GM23338 (cell line): ENCODE measurements around the gene TUBGCP2. TPM values are rescaled to one million over a fixed set of nuclear protein-coding genes. Genes with fewer than 3 reads are reported as not detected.

Experiments used
- ATAC-seq: fragments of 200-7000 bp; cut with Tn5 transposase; 3 replicates; pipeline ENCODE4 v1.9.1; 2020
- DNase-seq: peaks from one replicate; pipeline ENCODE4 v3.0.0-alpha.2; 2015; ENCODE audit warnings: low spot score
- H2AFZ ChIP-seq: fragments of 200-600 bp; sonication (generic); 2 replicates; pipeline ENCODE4 v1.8.0; 2016; ENCODE audit warnings: antibody characterized with exemption, mild to moderate bottlenecking, moderate library complexity
- H3F3A ChIP-seq: fragments of 200-600 bp; sonication (generic); replicated peaks from 2 replicates; pipeline ENCODE4 v1.8.0; 2017; ENCODE audit warnings: antibody characterized with exemption, mixed run types, low read depth
- H3K27ac ChIP-seq: fragments of 200-600 bp; sonication (generic); 2 replicates; pipeline ENCODE4 v1.6.1; 2016; ENCODE audit warnings: low read depth
- H3K27me3 ChIP-seq: fragments of 200-600 bp; sonication (generic); 2 replicates; pipeline ENCODE4 v1.8.0; 2016; ENCODE audit warnings: mild to moderate bottlenecking, mixed run types, moderate library complexity; ENCODE audit not compliant: insufficient read depth
- H3K36me3 ChIP-seq: fragments of 200-600 bp; sonication (generic); 2 replicates; pipeline ENCODE4 v1.8.0; 2016; ENCODE audit warnings: mild to moderate bottlenecking; ENCODE audit not compliant: insufficient read depth
- H3K4me1 ChIP-seq: fragments of 200-600 bp; sonication (generic); 2 replicates; pipeline ENCODE4 v1.8.0; 2016; ENCODE audit warnings: mild to moderate bottlenecking, moderate library complexity; ENCODE audit not compliant: insufficient read depth
- H3K4me2 ChIP-seq: fragments of 200-600 bp; sonication (generic); 2 replicates; pipeline ENCODE4 v1.7.1; 2017; ENCODE audit warnings: mixed run types
- H3K4me3 ChIP-seq: fragments of 200-600 bp; sonication (generic); 2 replicates; pipeline ENCODE4 v1.6.1; 2016; ENCODE audit warnings: mixed run types
- H3K79me2 ChIP-seq: fragments of 200-600 bp; sonication (generic); replicated peaks from 2 replicates; pipeline ENCODE4 v1.8.0; 2017; ENCODE audit warnings: mild to moderate bottlenecking; ENCODE audit not compliant: insufficient read depth
- H3K9me2 ChIP-seq: fragments of 200-600 bp; sonication (generic); 2 replicates; pipeline ENCODE4 v1.8.0; 2017; ENCODE audit not compliant: insufficient read depth
- H4K20me1 ChIP-seq: fragments of 200-600 bp; sonication (generic); replicated peaks from 2 replicates; pipeline ENCODE4 v1.8.0; 2017; ENCODE audit warnings: mild to moderate bottlenecking; ENCODE audit not compliant: insufficient read depth
- H3K27ac Mint-ChIP-seq: 2 replicates; pipeline ENCODE4 v1.8.0; 2020; ENCODE audit warnings: inconsistent platforms, mild to moderate bottlenecking, moderate library complexity, mixed read lengths
- H3K27me3 Mint-ChIP-seq: 3 replicates; pipeline ENCODE4 v1.8.0; 2022; ENCODE audit warnings: low read depth, mild to moderate bottlenecking, moderate library complexity, mixed read lengths, inconsistent platforms; ENCODE audit not compliant: insufficient read depth, poor library complexity
- H3K36me3 Mint-ChIP-seq: 3 replicates; pipeline ENCODE4 v1.8.0; 2021; ENCODE audit warnings: low read depth, mild to moderate bottlenecking, inconsistent platforms, moderate library complexity, mixed read lengths
- H3K4me1 Mint-ChIP-seq: 3 replicates; pipeline ENCODE4 v1.8.0; 2020; ENCODE audit warnings: mild to moderate bottlenecking, inconsistent platforms, mixed read lengths
- H3K4me3 Mint-ChIP-seq: 3 replicates; pipeline ENCODE4 v1.8.0; 2021; ENCODE audit warnings: moderate library complexity, mild to moderate bottlenecking, inconsistent platforms, mixed read lengths
- H3K9me3 Mint-ChIP-seq: 3 replicates; pipeline ENCODE4 v1.8.0; 2020; ENCODE audit warnings: moderate library complexity, mild to moderate bottlenecking, inconsistent platforms, mixed read lengths
- CTCF ChIP-seq, 2 experiments: fragments of 200-600 bp in 1 of 2; sonication (generic) in 1 of 2; conservative IDR thresholded peaks; 2 replicates each; pipeline versions ENCODE4 v1.5.1 to v1.6.1; 2016 to 2017; ENCODE audit warnings: antibody characterized with exemption in 2 of 2, low read depth in 2 of 2, mild to moderate bottlenecking in 2 of 2, moderate library complexity in 1 of 2
- POLR2AphosphoS5 ChIP-seq: IDR thresholded peaks from 2 replicates; pipeline ENCODE4 v1.6.1; 2016; ENCODE audit warnings: antibody characterized with exemption, low read depth
- REST ChIP-seq: IDR thresholded peaks from one replicate; pipeline ENCODE4 v1.6.1; 2018; ENCODE audit warnings: antibody characterized with exemption; ENCODE audit not compliant: unreplicated experiment
- ZNF331 ChIP-seq: fragments of 250-450 bp; sonication (Bioruptor Pico); IDR thresholded peaks from 2 replicates; pipeline ENCODE4 v1.5.0; 2020; ENCODE audit warnings: low read depth, mild to moderate bottlenecking, moderate library complexity
- polyA plus RNA-seq: library from polyadenylated mRNA; unstranded; fragments of >200 nt; fragmentation: Nextera tagmentation; extraction: Ambion mirVana; gene quantifications from 2 replicates; pipeline ENCODE4 v1.2.1, GENCODE V29; 2016
- total RNA-seq: library from RNA; depleted of rRNA; stranded (reverse); fragments of >200 nt; shearing (Covaris generic); gene quantifications from 2 replicates; pipeline ENCODE4 v1.2.3, GENCODE V29; 2014
- TF ChIP-seq, protein P1 (sequence below): IDR thresholded peaks from 2 replicates; pipeline ENCODE4 v1.6.1; 2016; ENCODE audit warnings: antibody characterized with exemption
- TF ChIP-seq, protein P2 (sequence below): fragments of 250-450 bp; sonication (Bioruptor Pico); IDR thresholded peaks from 2 replicates; pipeline ENCODE4 v1.5.0; 2020; ENCODE audit warnings: mild to moderate bottlenecking, moderate library complexity

TUBGCP2 gene
- total and polyA plus RNA-seq, 2 experiments from 2014 or later, result 59.6 to 67.7 TPM

DNA sequence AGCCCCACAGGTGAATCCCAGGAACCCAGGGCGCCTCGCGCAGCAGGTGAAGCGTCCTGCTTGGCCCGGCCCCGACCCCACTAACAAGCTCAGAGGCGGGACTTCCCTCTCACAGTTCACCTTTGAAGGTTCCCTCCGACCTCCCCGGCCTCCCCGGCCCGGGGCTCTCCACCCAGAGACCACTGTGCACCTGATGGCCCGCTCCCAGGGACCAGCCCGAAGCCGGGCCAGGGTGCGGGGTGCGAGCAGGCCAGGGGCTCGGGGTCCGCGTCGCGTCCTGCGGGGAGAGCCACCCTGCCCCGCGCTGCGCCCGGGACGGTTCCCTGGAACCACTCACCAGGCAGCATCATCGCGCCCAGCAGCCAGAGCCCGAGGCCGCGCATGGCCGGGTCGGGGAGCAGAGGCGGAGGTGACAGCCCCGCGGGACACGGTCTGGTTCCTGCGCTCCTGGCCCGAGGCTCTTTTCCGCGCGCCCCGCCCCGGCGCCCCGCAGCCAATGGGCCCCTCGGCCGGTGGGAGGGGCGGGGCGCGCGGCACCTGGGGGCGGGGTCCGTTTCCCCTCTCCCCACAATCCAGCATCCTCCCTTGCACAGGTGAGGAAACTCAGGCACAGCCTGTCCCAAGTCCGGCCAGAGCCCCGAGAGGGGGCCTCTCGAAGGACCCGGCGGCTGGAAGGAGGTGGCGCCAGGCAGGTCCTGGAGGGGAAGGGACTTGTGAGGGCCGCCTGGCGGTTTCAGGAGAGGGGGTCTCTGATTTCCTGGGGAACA, 32.1 kb downstream of the TUBGCP2 start, which contains the start of gene ADAM8:
ADAM8 (minus strand) TSS at position 434 of the 767 bp plus-strand sequence; CDS start at position 383, 51 bp downstream.
- Histone ChIP-seq H3K27me3 (no peaks in the 10 kb centered on the region), H3K27ac (no peak within 1 kb of the TSS), H3K79me2 (no peaks in the 10 kb centered on the region), H2AFZ (peak within 1 kb of the TSS; percentile 59), H3K4me2 (peak within 1 kb of the TSS; percentile 87), H3K4me1 (no peaks in the 10 kb centered on the region), H4K20me1 (no peaks in the 10 kb centered on the region), H3F3A (no peaks in the 10 kb centered on the region), H3K4me3 (peak within 1 kb of the TSS; percentile 61), H3K9me2 (no peaks in the 10 kb centered on the region), H3K36me3 (no peaks in the 10 kb centered on the region)
- peak; percentile 42; the same call in 1 of the 2 replicates for TF ChIP-seq POLR2AphosphoS5
- TF ChIP-seq ZNF331 (CRISPR knock-in tag), result no peak
- TF ChIP-seq, protein P1, sequence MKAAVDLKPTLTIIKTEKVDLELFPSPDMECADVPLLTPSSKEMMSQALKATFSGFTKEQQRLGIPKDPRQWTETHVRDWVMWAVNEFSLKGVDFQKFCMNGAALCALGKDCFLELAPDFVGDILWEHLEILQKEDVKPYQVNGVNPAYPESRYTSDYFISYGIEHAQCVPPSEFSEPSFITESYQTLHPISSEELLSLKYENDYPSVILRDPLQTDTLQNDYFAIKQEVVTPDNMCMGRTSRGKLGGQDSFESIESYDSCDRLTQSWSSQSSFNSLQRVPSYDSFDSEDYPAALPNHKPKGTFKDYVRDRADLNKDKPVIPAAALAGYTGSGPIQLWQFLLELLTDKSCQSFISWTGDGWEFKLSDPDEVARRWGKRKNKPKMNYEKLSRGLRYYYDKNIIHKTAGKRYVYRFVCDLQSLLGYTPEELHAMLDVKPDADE, result no peak
- TF ChIP-seq REST, result no peak
- TF ChIP-seq, protein P2, sequence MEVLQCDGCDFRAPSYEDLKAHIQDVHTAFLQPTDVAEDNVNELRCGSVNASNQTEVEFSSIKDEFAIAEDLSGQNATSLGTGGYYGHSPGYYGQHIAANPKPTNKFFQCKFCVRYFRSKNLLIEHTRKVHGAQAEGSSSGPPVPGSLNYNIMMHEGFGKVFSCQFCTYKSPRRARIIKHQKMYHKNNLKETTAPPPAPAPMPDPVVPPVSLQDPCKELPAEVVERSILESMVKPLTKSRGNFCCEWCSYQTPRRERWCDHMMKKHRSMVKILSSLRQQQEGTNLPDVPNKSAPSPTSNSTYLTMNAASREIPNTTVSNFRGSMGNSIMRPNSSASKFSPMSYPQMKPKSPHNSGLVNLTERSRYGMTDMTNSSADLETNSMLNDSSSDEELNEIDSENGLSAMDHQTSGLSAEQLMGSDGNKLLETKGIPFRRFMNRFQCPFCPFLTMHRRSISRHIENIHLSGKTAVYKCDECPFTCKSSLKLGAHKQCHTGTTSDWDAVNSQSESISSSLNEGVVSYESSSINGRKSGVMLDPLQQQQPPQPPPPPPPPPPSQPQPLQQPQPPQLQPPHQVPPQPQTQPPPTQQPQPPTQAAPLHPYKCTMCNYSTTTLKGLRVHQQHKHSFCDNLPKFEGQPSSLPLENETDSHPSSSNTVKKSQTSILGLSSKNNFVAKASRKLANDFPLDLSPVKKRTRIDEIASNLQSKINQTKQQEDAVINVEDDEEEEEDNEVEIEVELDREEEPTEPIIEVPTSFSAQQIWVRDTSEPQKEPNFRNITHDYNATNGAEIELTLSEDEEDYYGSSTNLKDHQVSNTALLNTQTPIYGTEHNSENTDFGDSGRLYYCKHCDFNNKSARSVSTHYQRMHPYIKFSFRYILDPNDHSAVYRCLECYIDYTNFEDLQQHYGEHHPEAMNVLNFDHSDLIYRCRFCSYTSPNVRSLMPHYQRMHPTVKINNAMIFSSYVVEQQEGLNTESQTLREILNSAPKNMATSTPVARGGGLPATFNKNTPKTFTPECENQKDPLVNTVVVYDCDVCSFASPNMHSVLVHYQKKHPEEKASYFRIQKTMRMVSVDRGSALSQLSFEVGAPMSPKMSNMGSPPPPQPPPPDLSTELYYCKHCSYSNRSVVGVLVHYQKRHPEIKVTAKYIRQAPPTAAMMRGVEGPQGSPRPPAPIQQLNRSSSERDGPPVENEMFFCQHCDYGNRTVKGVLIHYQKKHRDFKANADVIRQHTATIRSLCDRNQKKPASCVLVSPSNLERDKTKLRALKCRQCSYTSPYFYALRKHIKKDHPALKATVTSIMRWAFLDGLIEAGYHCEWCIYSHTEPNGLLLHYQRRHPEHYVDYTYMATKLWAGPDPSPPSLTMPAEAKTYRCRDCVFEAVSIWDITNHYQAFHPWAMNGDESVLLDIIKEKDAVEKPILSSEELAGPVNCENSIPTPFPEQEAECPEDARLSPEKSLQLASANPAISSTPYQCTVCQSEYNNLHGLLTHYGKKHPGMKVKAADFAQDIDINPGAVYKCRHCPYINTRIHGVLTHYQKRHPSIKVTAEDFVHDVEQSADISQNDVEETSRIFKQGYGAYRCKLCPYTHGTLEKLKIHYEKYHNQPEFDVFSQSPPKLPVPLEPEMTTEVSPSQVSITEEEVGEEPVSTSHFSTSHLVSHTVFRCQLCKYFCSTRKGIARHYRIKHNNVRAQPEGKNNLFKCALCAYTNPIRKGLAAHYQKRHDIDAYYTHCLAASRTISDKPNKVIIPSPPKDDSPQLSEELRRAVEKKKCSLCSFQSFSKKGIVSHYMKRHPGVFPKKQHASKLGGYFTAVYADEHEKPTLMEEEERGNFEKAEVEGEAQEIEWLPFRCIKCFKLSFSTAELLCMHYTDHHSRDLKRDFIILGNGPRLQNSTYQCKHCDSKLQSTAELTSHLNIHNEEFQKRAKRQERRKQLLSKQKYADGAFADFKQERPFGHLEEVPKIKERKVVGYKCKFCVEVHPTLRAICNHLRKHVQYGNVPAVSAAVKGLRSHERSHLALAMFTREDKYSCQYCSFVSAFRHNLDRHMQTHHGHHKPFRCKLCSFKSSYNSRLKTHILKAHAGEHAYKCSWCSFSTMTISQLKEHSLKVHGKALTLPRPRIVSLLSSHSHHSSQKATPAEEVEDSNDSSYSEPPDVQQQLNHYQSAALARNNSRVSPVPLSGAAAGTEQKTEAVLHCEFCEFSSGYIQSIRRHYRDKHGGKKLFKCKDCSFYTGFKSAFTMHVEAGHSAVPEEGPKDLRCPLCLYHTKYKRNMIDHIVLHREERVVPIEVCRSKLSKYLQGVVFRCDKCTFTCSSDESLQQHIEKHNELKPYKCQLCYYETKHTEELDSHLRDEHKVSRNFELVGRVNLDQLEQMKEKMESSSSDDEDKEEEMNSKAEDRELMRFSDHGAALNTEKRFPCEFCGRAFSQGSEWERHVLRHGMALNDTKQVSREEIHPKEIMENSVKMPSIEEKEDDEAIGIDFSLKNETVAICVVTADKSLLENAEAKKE, result no peak
- no peak for TF ChIP-seq CTCF (conservative IDR thresholded peaks at IDR 0.05; ENCODE audit: low read depth in 2 of 2)
- Mint-ChIP-seq H3K36me3 (no peaks in the 10 kb centered on the region), H3K4me3 (peak within 1 kb of the TSS; percentile 57), H3K27ac (no peak within 1 kb of the TSS), H3K4me1 (peaks cover 4% of the 10 kb centered on the region; the same call in 2 of the 3 replicates), H3K27me3 (no peaks in the 10 kb centered on the region), H3K9me3 (no peaks in the 10 kb centered on the region)
- DNase-seq, result peak; percentile 88
- ATAC-seq, result peak; percentile 85
